ENCODE data around the gene LIMA1.

LIMA1 gene

GRCh38 chr12:50129290-50129689 lies 154.0 kb downstream of the LIMA1 start:
- no peak for DNase-seq (ENCODE audit: low spot score)

- no peak for DNase-seq (ENCODE audit: low spot score)
Observed at GRCh38 chr12:50127546-50127945, 155.8 kb downstream of the LIMA1 start.

Data from LoVo (cell line).